OCI-LY3 (cell line): ENCODE results near the gene CNTN5.

ENCODE experiments used
- H2AFZ ChIP-seq: fragments of 200-600, 300-600 bp; shearing (Covaris generic); 2 replicates; pipeline ENCODE4 v1.6.0; 2014; ENCODE audit warnings: antibody characterized with exemption, low read depth, low read length
- H3K27ac ChIP-seq: fragments of 200-600, 300-600 bp; sonication (generic); 2 replicates; pipeline ENCODE4 v1.5.1; 2014; ENCODE audit warnings: mild to moderate bottlenecking, low read length, moderate library complexity, mixed read lengths
- H3K27me3 ChIP-seq: fragments of 200-600, 300-600 bp; sonication (generic); 2 replicates; pipeline ENCODE4 v1.6.1; 2014; ENCODE audit warnings: low read depth, low read length, mixed read lengths
- H3K36me3 ChIP-seq: fragments of 200-600, 300-600 bp; sonication (generic); replicated peaks from 2 replicates; pipeline ENCODE3; 2014; ENCODE audit warnings: low read depth, low read length, mixed read lengths
- H3K4me1 ChIP-seq: fragments of 300-600, 200-600 bp; sonication (generic); 2 replicates; pipeline ENCODE4 v1.6.1; 2014; ENCODE audit warnings: low read length, mixed read lengths
- H3K4me2 ChIP-seq: fragments of 200-600, 300-600 bp; sonication (generic); 2 replicates; pipeline ENCODE4 v1.6.1; 2014; ENCODE audit warnings: low read length, mixed read lengths
- H3K4me3 ChIP-seq: fragments of 300-600, 200-600 bp; sonication (generic); 2 replicates; pipeline ENCODE4 v1.5.1; 2014; ENCODE audit warnings: antibody characterized with exemption, mild to moderate bottlenecking, low read length, moderate library complexity
- H3K79me2 ChIP-seq: fragments of 300-600, 200-600 bp; shearing (Covaris generic); 2 replicates; pipeline ENCODE4 v1.6.1; 2014; ENCODE audit warnings: mild to moderate bottlenecking, low read length, mixed read lengths
- H3K9ac ChIP-seq: fragments of 300-600, 200-600 bp; shearing (Covaris generic); 2 replicates; pipeline ENCODE4 v1.6.0; 2014; ENCODE audit warnings: mild to moderate bottlenecking, low read length, moderate library complexity
- H3K9me3 ChIP-seq: fragments of 200-600, 300-600 bp; shearing (Covaris generic); 2 replicates; pipeline ENCODE4 v1.6.1; 2014; ENCODE audit warnings: low read length, mixed read lengths; ENCODE audit not compliant: insufficient read depth
- H4K20me1 ChIP-seq: fragments of 200-600, 300-600 bp; sonication (generic); 2 replicates; pipeline ENCODE4 v1.6.1; 2016; ENCODE audit warnings: low read length, mixed read lengths; ENCODE audit not compliant: insufficient read depth
- CTCF ChIP-seq: fragments of 200-600, 300-600 bp; sonication (generic); IDR thresholded peaks from 2 replicates; pipeline ENCODE4 v1.5.1; 2014; ENCODE audit warnings: antibody characterized with exemption, low read length, low read depth
- EZH2phosphoT487 ChIP-seq: fragments of 200-600 bp; shearing (Covaris generic); IDR thresholded peaks from 2 replicates; pipeline ENCODE4 v1.6.1; 2018; ENCODE audit warnings: antibody characterized with exemption, mixed run types, low read depth

Gene CNTN5

GRCh38 chr11:99419991-99420390 lies 399.2 kb downstream of the CNTN5 start:
- Histone ChIP-seq H3K4me2 (no peak overlapping the region), H3K9me3 (no peaks in the 10 kb centered on the region), H3K9ac (no peak overlapping the region), H3K79me2 (no peaks in the 10 kb centered on the region), H3K27me3 (no peaks in the 10 kb centered on the region), H3K27ac (no peak overlapping the region), H4K20me1 (no peaks in the 10 kb centered on the region), H3K4me1 (no peaks in the 10 kb centered on the region), H2AFZ (no peak overlapping the region), H3K4me3 (no peak overlapping the region), H3K36me3 (no peaks in the 10 kb centered on the region)
- TF ChIP-seq EZH2phosphoT487 (no peak), CTCF (no peak)

GRCh38 chr11:99422581-99423427 lies 402.1 kb downstream of the CNTN5 start:
- Histone ChIP-seq H3K9me3 (no peaks in the 10 kb centered on the region), H3K4me1 (no peaks in the 10 kb centered on the region), H2AFZ (0 out of 2 replicates have a peak overlapping the region, but pooled peaks have one; percentile 54), H3K4me3 (no peak overlapping the region), H3K4me2 (no peak overlapping the region), H3K27ac (no peak overlapping the region), H3K27me3 (no peaks in the 10 kb centered on the region), H3K79me2 (no peaks in the 10 kb centered on the region), H3K36me3 (no peaks in the 10 kb centered on the region), H3K9ac (no peak overlapping the region), H4K20me1 (no peaks in the 10 kb centered on the region)
- TF ChIP-seq CTCF (no peak), EZH2phosphoT487 (no peak)

- Histone ChIP-seq H4K20me1 (no peaks in the 10 kb centered on the region), H3K36me3 (no peaks in the 10 kb centered on the region), H3K9me3 (no peaks in the 10 kb centered on the region), H3K27ac (no peak overlapping the region), H3K79me2 (no peaks in the 10 kb centered on the region), H3K4me3 (no peak overlapping the region), H3K4me1 (no peaks in the 10 kb centered on the region), H3K27me3 (no peaks in the 10 kb centered on the region), H2AFZ (0 out of 2 replicates have a peak overlapping the region, but pooled peaks have one; percentile 54), H3K4me2 (no peak overlapping the region), H3K9ac (no peak overlapping the region)
- no peak for TF ChIP-seq EZH2phosphoT487
- TF ChIP-seq CTCF, result no peak
These were observed 402.8 kb downstream of the CNTN5 start for GRCh38 chr11:99423428-99423983.

GRCh38 chr11:99424313-99425084 lies 403.8 kb downstream of the CNTN5 start:
- TF ChIP-seq CTCF (no peak), EZH2phosphoT487 (no peak)
- no peaks in the 10 kb centered on the region for H4K20me1 ChIP-seq
- H3K27me3 ChIP-seq, result no peaks in the 10 kb centered on the region
- no peak overlapping the region for H3K4me2 ChIP-seq
- no peak overlapping the region for H3K27ac ChIP-seq
- no peaks in the 10 kb centered on the region for H3K79me2 ChIP-seq
- no peaks in the 10 kb centered on the region for H3K9me3 ChIP-seq
- H3K36me3 ChIP-seq, result no peaks in the 10 kb centered on the region
- H3K4me1 ChIP-seq, result peaks cover 3% of the 10 kb centered on the region; the same call in 1 of the 2 replicates
- no peak overlapping the region for H2AFZ ChIP-seq
- H3K4me3 ChIP-seq, result no peak overlapping the region
- no peak overlapping the region for H3K9ac ChIP-seq
